Measurements from ENCODE around the gene ZNF821.

GRCh38 chr16:71930013-71930563 is 46.1 kb upstream of the ZNF821 start:
- TF ChIP-seq POLR2AphosphoS5 (IDR thresholded peaks at IDR 0.05; ENCODE audit: borderline replicate concordance, low read depth, low read length) (no peak), EZH2 (IDR thresholded peaks at IDR 0.05) (no peak), FOXP2 (optimal IDR thresholded peaks at IDR 0.05; ENCODE audit: control extremely low read depth, extremely low read length, insufficient read depth) (no peak)

Data from SK-N-MC (cell line).